Thyroid gland (tissue), 4 donors: ENCODE measurements around the gene PUS7L. TPM values are rescaled to one million over a fixed set of nuclear protein-coding genes. Genes with fewer than 3 reads are reported as not detected.
"Not testable (repeated sequence)": the region's sequence is repeated elsewhere in the genome, so short reads cannot be mapped to it uniquely, and the experiment has no call there.

Source experiments
- DNase-seq, 2 donors: peaks; one replicate each; pipeline ENCODE4 v3.0.0-alpha.2; 2019
- H3K27ac ChIP-seq, 3 donors: fragments of 200-600 bp; sonication (generic); 1 replicate in 2 of 3; 2 replicates in 1 of 3; pipeline ENCODE4 v1.5.1; 2016 to 2019; ENCODE audit warnings: mild to moderate bottlenecking in 1 of 3, moderate library complexity in 1 of 3
- H3K27me3 ChIP-seq: fragments of 200-600 bp; sonication (generic); one replicate; pipeline ENCODE4 v1.5.1; 2019
- H3K36me3 ChIP-seq, 2 donors: fragments of 200-600 bp; sonication (generic); one replicate each; pipeline ENCODE4 v1.5.1; 2016 to 2019
- H3K4me1 ChIP-seq, 2 donors: fragments of 200-600 bp; sonication (generic); one replicate each; pipeline ENCODE4 v1.5.1; 2017 to 2019
- H3K4me3 ChIP-seq, 3 donors: fragments of 200-600 bp; sonication (generic); replicated peaks in 1 of 3; 1 replicate in 2 of 3; 2 replicates in 1 of 3; pipeline ENCODE4 v1.5.1; 2016; ENCODE audit warnings: mild to moderate bottlenecking in 1 of 3
- H3K9me3 ChIP-seq: fragments of 200-600 bp; sonication (generic); one replicate; pipeline ENCODE4 v1.5.1; 2017
- POLR2A ChIP-seq, 2 donors: fragments of 450-650 bp; IDR thresholded peaks; one replicate each; pipeline ENCODE4 v1.6.1; 2017; ENCODE audit warnings: antibody characterized with exemption in 2 of 2, mild to moderate bottlenecking in 2 of 2, moderate library complexity in 1 of 2
- WGBS, 2 donors: methylation state at CpG; one replicate each; pipeline ENCODE4 v1.1.5; 2017; 5-methylcytosine and 5-hydroxymethylcytosine counted together
- intact Hi-C: fragments of 100-400 bp; cut with DNase I; formaldehyde crosslinking; loops from one replicate; pipeline ENCODE4 v1.15.1; 2023
- total RNA-seq, 4 donors: library from RNA; depleted of rRNA; stranded (reverse); fragments of >200 nt; gene quantifications; one replicate each; pipeline ENCODE4 v1.2.3, GENCODE V29; 2016
- TF ChIP-seq, protein P1 (sequence below), 6 experiments: fragments of 200-600 bp in 3 of 6; fragments of 450-650 bp in 3 of 6; sonication (generic) in 3 of 6; IDR thresholded peaks; one replicate each; pipeline ENCODE4 v1.5.1; 2016 to 2019; ENCODE audit warnings: antibody characterized with exemption in 6 of 6, mild to moderate bottlenecking in 2 of 6, inconsistent platforms in 1 of 6, moderate library complexity in 1 of 6

PUS7L gene
- total RNA-seq, 4 donors from 2014 or later, result 12.1 to 23.0 (median 17.3) TPM

DNA sequence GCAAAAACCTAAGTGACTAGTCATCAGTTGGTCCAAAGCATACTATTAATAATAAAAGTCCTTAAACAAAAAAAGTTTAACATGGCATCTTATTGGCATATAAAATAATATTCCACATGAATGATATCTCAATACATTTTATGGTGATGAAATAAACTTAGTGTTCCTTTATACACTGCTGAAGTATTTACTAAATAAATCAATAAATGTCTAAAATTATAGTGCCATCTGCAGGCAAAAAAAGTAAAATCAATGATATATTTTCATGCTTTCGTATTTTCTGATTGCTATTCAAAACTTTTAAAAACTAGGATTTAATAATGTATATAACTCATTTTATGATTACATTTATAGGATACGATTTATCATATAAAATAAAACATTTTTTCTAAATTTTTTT lies 30.5 kb downstream of the PUS7L start:
- peaks cover 0 to 3% of the 10 kb centered on the region in 2 donors for H3K36me3 ChIP-seq
- H3K4me1 ChIP-seq, result no peaks in the 10 kb centered on the region
- no peak overlapping the region for H3K4me3 ChIP-seq
- TF ChIP-seq POLR2A (IDR thresholded peaks at IDR 0.05), result no peak
- TF ChIP-seq, protein P1, sequence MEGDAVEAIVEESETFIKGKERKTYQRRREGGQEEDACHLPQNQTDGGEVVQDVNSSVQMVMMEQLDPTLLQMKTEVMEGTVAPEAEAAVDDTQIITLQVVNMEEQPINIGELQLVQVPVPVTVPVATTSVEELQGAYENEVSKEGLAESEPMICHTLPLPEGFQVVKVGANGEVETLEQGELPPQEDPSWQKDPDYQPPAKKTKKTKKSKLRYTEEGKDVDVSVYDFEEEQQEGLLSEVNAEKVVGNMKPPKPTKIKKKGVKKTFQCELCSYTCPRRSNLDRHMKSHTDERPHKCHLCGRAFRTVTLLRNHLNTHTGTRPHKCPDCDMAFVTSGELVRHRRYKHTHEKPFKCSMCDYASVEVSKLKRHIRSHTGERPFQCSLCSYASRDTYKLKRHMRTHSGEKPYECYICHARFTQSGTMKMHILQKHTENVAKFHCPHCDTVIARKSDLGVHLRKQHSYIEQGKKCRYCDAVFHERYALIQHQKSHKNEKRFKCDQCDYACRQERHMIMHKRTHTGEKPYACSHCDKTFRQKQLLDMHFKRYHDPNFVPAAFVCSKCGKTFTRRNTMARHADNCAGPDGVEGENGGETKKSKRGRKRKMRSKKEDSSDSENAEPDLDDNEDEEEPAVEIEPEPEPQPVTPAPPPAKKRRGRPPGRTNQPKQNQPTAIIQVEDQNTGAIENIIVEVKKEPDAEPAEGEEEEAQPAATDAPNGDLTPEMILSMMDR (IDR thresholded peaks at IDR 0.05), result no peak
- no peak overlapping the region for H3K27ac ChIP-seq
- H3K27me3 ChIP-seq, result no peaks in the 10 kb centered on the region
- intact Hi-C loops, result no loop called here
- no peak for DNase-seq
- no peaks in the 10 kb centered on the region for H3K9me3 ChIP-seq
- 62 to 67% methylated on average over 2 of the region's 2 CpGs for WGBS, 2 donors

DNA sequence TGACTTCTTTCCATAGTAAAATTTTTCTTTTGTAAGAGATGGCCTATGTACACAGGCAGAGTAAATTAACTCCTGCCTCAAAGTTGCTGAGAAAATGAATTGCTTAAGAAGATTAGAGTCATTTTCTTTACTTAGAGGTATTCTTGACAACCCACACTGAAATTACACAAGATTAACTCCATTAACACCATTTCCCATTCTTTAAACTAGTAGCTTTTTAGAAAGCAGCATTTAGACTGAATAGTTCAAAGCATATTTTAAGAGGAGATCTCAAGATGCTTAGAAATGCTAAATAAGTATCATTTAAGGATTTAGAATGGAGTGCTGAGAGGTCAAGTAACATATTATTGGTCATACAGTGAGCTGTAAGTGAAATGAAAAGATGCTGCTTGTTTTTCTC lies 35.5 kb downstream of the PUS7L start:
- H3K4me3 ChIP-seq, result no peak overlapping the region
- no peaks in the 10 kb centered on the region for H3K4me1 ChIP-seq
- no peaks in the 10 kb centered on the region for H3K9me3 ChIP-seq
- no peaks in the 10 kb centered on the region for H3K27me3 ChIP-seq
- no peak for DNase-seq
- TF ChIP-seq POLR2A (IDR thresholded peaks at IDR 0.05), result no peak
- TF ChIP-seq, protein P1 (IDR thresholded peaks at IDR 0.05), result no peak
- no peak overlapping the region for H3K27ac ChIP-seq
- H3K36me3 ChIP-seq, result no peaks in the 10 kb centered on the region
- intact Hi-C loops, result no loop called here

DNA sequence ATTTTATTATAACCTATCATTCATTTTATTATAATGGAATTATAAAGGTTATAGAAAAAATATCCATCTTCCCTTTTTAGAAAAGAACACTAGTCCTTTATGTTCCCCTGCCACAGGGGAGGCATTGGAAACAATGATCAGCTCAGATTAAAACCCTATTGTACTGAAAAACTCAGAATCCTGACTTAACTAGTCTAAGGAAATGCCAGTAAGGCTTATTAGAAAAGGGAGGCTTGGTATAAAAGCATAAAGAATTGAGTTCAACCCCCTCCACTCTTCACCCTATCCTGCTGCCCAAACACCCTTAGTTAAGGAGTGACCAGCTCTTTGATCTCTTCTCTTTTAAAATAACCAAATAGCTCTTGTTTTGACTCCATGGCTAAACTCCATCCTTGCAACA lies 36.0 kb downstream of the PUS7L start:
- H3K27me3 ChIP-seq, result no peaks in the 10 kb centered on the region
- no peak overlapping the region for H3K27ac ChIP-seq
- H3K4me3 ChIP-seq, result no peak overlapping the region
- intact Hi-C loops, result no loop called here
- no peak for DNase-seq
- H3K9me3 ChIP-seq, result no peaks in the 10 kb centered on the region
- no peaks in the 10 kb centered on the region for H3K36me3 ChIP-seq
- no peaks in the 10 kb centered on the region for H3K4me1 ChIP-seq
- no peak for TF ChIP-seq POLR2A (IDR thresholded peaks at IDR 0.05)
- TF ChIP-seq, protein P1 (IDR thresholded peaks at IDR 0.05), result no peak

DNA sequence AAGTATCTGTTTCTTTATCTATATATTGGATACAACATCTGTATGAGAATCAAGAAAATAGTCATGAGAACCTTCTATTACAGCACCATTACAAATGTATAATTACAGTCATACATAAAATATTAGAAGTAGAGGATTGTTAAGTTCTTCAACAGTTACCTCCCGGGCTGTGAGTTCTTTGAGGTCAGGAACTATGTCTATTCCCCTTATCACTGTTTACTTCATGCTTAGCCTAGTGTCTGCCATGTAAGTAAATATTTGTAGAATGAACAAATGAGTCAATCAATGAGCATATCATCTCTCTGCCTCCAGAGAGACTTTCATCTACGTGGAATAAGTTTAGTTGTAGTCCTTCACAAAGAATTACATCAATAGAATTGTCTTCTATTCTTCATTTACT lies 47.2 kb downstream of the PUS7L start:
- no peaks in the 10 kb centered on the region for H3K27me3 ChIP-seq
- H3K27ac ChIP-seq, result no peak overlapping the region
- WGBS, 2 donors, result 65 to 68% methylated on average over 2 of the region's 2 CpGs
- intact Hi-C loops, result no loop called here
- H3K36me3 ChIP-seq, result no peaks in the 10 kb centered on the region
- H3K9me3 ChIP-seq, result no peaks in the 10 kb centered on the region
- no peak overlapping the region for H3K4me3 ChIP-seq
- DNase-seq, result no peak
- H3K4me1 ChIP-seq, result no peaks in the 10 kb centered on the region
- no peak for TF ChIP-seq POLR2A (IDR thresholded peaks at IDR 0.05)
- TF ChIP-seq, protein P1 (IDR thresholded peaks at IDR 0.05), result no peak

DNA sequence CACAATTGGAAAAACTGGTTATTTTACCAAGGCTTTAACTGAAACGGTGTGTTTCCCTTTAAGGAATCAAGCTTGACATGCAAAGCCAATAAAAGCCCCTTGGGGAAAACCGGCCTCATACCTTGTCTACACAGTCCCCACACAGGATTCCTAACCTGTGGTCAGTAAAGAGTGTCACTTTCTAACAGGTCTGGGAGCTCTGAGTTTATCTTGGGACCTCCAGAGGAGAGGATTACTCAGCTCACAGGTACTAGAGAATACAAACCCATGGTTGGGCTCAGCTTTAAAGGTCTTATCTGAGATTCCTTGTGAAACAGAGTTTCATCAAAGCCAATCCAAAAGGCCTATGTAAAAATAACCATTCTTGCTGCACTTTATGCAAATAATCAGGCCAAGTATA lies 54.8 kb downstream of the PUS7L start:
- WGBS, 2 donors, result 6 to 15% methylated on average over 2 of the region's 2 CpGs
- H3K27ac ChIP-seq, H3K9me3 ChIP-seq, H3K27me3 ChIP-seq, H3K4me1 ChIP-seq, H3K36me3 ChIP-seq, H3K4me3 ChIP-seq, DNase-seq, intact Hi-C loops: not testable (repeated sequence)

DNA sequence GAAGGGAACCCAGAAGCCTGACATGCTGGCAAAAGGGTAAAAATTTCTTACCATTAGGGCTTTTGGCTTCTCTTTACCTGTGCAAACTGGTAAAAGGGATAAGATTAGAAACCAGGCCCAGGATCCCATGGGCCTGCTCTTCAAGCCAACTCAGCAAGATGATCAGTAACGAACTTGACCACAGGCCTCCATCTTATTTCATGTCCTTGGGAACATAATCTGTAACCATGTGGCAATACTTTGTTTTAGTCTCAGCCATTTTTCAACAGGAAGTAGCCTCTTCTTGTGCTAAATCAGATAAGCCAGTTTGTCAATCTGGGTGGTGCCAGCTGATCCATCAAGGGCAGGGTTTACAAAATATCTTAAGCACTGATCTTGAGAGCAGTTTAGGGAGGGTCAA lies 57.4 kb downstream of the PUS7L start:
- WGBS, 2 donors, result 76 to 96% methylated on average over 1 of the region's 1 CpG
- intact Hi-C loops, H3K27me3 ChIP-seq: not testable (repeated sequence)

More for the DNA sequence above, 57.4 kb downstream of the PUS7L start:
- not testable (repeated sequence) for H3K4me1 ChIP-seq, H3K36me3 ChIP-seq, DNase-seq, H3K27ac ChIP-seq, H3K9me3 ChIP-seq, H3K4me3 ChIP-seq
